Measurements from ENCODE around the gene PGP. TPM values are rescaled to one million over a fixed set of nuclear protein-coding genes. Genes with fewer than 3 reads are reported as not detected.

PGP gene
- polyA plus RNA-seq, 3 donors from 2014 or later: 10.4 to 18.4 (median 17.7) TPM

DNA sequence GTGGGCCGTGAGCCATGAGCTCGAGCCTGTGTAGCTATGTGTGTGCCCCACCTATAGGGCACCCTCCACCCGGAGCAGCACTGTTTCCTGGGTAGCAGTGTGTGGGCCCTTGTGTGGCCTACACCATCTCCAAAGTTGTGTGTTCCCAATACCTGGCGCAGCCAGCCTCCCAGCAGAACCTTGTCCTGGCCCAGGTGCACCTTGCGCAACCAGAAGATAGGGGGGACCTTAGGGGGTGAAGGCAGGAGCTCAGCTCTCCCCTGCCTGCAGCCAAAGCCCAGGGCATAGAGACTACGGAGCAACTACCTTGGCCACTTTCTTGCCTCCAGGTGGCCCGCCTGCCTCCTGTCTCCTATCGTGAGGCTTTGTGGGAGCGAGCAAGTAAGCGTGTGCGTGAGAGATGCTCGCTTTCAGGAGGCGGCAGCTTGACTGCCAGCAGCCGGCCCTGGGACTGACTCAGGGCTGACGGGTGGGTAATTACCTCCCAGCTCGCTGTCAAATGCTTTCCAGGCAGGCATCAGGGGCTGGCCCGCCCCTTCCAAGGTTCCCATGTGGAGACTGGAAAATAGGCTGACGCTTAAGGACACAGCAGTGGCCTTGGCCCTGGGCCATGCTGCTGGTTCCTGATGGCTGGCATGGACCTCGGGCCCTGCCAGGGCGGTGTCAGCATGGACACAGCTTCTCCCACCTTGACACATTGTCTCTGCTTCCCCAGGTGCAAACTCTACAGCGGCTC lies 40.1 kb downstream of the PGP start:
- no peak for DNase-seq
- Mint-ChIP-seq H3K27ac (no peak overlapping the region), H3K27me3 (ENCODE audit: low read depth in 3 of 3) (no peaks in the 10 kb centered on the region), H3K4me1 (no peaks in the 10 kb centered on the region), H3K36me3 (no peaks in the 10 kb centered on the region), H3K9me3 (no peaks in the 10 kb centered on the region), H3K4me3 (no peak overlapping the region)

GRCh38 chr16:2173916-2174315 lies 40.7 kb downstream of the PGP start:
- no peaks in the 10 kb centered on the region for H3K9me3 Mint-ChIP-seq
- H3K36me3 Mint-ChIP-seq: no peaks in the 10 kb centered on the region
- no peak overlapping the region for H3K27ac Mint-ChIP-seq
- H3K27me3 Mint-ChIP-seq (ENCODE audit: low read depth in 3 of 3): no peaks in the 10 kb centered on the region
- DNase-seq: no peak
- no peak overlapping the region for H3K4me3 Mint-ChIP-seq
- H3K4me1 Mint-ChIP-seq: no peaks in the 10 kb centered on the region

- no peaks in the 10 kb centered on the region for H3K27me3 Mint-ChIP-seq (ENCODE audit: low read depth in 3 of 3)
- H3K9me3 Mint-ChIP-seq: no peaks in the 10 kb centered on the region
- no peak overlapping the region for H3K27ac Mint-ChIP-seq
- H3K4me1 Mint-ChIP-seq: no peaks in the 10 kb centered on the region
- DNase-seq: no peak
- no peak overlapping the region for H3K4me3 Mint-ChIP-seq
- H3K36me3 Mint-ChIP-seq: no peaks in the 10 kb centered on the region
These were observed 41.3 kb downstream of the PGP start for GRCh38 chr16:2173366-2173765.

GRCh38 chr16:2172688-2173335 lies 41.8 kb downstream of the PGP start:
- no peaks in the 10 kb centered on the region for H3K4me1 Mint-ChIP-seq
- no peak overlapping the region for H3K4me3 Mint-ChIP-seq
- H3K27me3 Mint-ChIP-seq (ENCODE audit: low read depth in 3 of 3): no peaks in the 10 kb centered on the region
- no peak overlapping the region for H3K27ac Mint-ChIP-seq
- no peaks in the 10 kb centered on the region for H3K36me3 Mint-ChIP-seq
- no peaks in the 10 kb centered on the region for H3K9me3 Mint-ChIP-seq
- DNase-seq: no peak

- Mint-ChIP-seq H3K36me3 (no peaks in the 10 kb centered on the region), H3K27ac (no peak overlapping the region), H3K9me3 (no peaks in the 10 kb centered on the region), H3K27me3 (ENCODE audit: low read depth in 3 of 3) (no peaks in the 10 kb centered on the region), H3K4me1 (no peaks in the 10 kb centered on the region), H3K4me3 (no peak overlapping the region)
- DNase-seq: no peak
These were observed 43.0 kb downstream of the PGP start for GRCh38 chr16:2171601-2172178.

DNA sequence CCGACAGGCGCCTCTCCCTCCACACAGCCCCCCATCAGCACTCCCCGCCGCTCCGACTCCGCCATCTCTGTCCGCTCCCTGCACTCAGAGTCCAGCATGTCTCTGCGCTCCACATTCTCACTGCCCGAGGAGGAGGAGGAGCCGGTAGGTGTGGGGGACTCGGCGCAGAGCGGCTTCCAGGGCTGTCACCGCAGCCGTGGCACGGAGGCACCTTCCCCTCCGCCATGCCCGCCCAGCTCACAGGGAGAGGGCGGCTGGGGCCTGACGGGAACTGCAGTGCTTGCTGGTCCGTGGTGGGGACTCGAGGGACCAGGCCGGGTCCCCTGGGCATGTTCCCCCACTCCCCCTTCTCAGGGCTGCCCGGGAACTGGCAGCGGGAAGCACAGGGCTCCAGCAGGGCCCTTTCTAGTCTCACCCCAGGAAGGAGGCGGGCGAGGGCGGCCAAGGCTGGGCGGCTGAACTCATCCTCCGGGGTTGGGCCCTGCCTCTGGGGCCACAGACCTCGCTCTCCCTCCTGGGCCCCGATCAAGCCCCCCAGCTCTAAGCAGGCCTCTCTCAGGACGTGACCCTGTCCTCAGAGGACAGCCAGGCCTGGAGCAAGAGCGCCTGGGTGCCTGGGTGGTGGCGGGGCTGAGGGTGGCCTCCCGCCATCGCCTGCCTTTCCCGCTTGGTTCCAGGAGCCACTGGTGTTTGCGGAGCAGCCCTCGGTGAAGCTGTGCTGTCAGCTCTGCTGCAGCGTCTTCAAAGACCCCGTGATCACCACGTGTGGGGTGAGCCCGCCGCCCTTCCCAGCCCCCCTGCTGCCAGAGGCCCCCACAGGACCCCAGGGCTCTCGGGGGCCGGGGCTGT lies 43.8 kb downstream of the PGP start:
- no peak overlapping the region for H3K4me3 Mint-ChIP-seq
- no peak overlapping the region for H3K27ac Mint-ChIP-seq
- no peaks in the 10 kb centered on the region for H3K4me1 Mint-ChIP-seq
- H3K9me3 Mint-ChIP-seq: no peaks in the 10 kb centered on the region
- no peaks in the 10 kb centered on the region for H3K27me3 Mint-ChIP-seq (ENCODE audit: low read depth in 3 of 3)
- no peaks in the 10 kb centered on the region for H3K36me3 Mint-ChIP-seq
- DNase-seq: no peak

DNA sequence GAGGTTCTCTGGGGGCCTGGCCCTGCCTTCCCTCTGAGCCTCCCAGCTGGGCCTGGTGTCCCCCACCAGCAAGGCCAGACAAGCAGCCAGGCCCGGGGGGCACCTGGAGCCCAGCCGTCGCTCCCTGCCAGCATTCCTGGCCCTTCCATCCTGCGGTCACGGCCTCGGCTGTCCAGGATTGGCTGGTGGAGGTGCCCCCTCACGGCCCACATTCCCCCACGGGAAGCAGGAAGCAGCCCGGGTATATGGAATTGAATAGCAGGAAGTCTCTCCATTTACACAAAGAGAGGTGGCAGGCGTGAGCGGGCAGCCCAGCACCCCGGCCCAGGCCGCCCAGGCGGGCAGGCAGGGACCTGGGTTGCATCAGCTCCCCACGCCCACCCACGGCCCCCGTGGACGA lies 44.6 kb downstream of the PGP start:
- no peak for DNase-seq
- Mint-ChIP-seq H3K27ac (no peak overlapping the region), H3K36me3 (no peaks in the 10 kb centered on the region), H3K9me3 (no peaks in the 10 kb centered on the region), H3K4me3 (no peak overlapping the region), H3K27me3 (ENCODE audit: low read depth in 3 of 3) (no peaks in the 10 kb centered on the region), H3K4me1 (no peaks in the 10 kb centered on the region)

GRCh38 chr16:2167068-2167638 lies 47.5 kb downstream of the PGP start:
- Mint-ChIP-seq H3K4me1 (no peaks in the 10 kb centered on the region), H3K27me3 (ENCODE audit: low read depth in 3 of 3) (no peaks in the 10 kb centered on the region), H3K9me3 (no peaks in the 10 kb centered on the region), H3K36me3 (no peaks in the 10 kb centered on the region), H3K4me3 (no peak overlapping the region), H3K27ac (no peak overlapping the region)
- DNase-seq: no peak

DNA sequence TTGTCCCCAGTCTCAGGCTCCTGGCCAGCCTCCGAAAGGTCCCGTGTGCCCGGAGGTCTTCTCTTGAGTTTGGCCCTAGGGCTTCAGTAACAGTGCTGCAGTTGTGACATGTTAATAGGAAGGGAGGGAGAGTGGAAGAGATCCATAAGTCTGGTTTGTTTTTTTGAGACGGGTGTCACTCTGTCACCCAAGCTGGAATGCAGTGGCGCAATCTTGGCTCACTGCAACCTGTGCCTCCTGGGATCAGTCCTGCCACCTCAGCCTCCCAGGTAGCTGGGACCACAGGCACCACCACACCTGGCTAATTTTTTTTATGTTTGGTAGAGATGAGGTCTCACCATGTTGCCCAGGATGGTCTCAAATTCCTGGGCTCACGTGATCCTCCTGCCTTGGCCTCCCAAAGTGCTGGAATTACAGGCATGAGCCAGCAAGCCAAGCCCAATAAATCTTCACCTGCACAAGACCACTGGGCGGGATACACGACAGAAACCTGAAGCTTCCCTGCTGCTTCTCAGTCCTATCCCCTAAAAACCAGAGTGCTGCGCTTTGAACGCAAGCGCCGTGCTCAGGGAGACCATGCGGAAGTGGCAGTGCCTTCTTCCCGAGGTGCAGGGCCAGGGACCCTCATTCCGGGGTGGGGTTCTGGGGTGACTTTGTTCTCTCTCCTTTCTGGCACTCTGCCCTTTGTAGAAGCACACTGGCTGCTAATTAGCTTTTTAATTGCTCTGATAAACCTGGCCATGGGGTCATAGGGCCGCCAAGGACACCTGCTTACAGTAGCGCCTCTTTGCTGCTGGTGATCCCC lies 48.2 kb downstream of the PGP start:
- peaks cover 0 to 1% (median 0%) of the 10 kb centered on the region in 3 donors for H3K27me3 Mint-ChIP-seq (ENCODE audit: low read depth in 3 of 3)
- no peaks in the 10 kb centered on the region for H3K9me3 Mint-ChIP-seq
- DNase-seq: no peak
- no peaks in the 10 kb centered on the region for H3K4me1 Mint-ChIP-seq
- peak overlapping the region in 2 of 6 donors; percentile 17 to 55 for H3K27ac Mint-ChIP-seq
- H3K36me3 Mint-ChIP-seq: no peaks in the 10 kb centered on the region
- no peak overlapping the region for H3K4me3 Mint-ChIP-seq

GRCh38 chr16:2165861-2166260 lies 48.8 kb downstream of the PGP start:
- Mint-ChIP-seq H3K27me3 (ENCODE audit: low read depth in 3 of 3) (peaks cover 0 to 1% (median 0%) of the 10 kb centered on the region in 3 donors), H3K4me3 (no peak overlapping the region), H3K27ac (peak overlapping the region in 2 of 6 donors; percentile 14 to 55), H3K9me3 (no peaks in the 10 kb centered on the region), H3K36me3 (no peaks in the 10 kb centered on the region), H3K4me1 (no peaks in the 10 kb centered on the region)
- DNase-seq: no peak

DNA sequence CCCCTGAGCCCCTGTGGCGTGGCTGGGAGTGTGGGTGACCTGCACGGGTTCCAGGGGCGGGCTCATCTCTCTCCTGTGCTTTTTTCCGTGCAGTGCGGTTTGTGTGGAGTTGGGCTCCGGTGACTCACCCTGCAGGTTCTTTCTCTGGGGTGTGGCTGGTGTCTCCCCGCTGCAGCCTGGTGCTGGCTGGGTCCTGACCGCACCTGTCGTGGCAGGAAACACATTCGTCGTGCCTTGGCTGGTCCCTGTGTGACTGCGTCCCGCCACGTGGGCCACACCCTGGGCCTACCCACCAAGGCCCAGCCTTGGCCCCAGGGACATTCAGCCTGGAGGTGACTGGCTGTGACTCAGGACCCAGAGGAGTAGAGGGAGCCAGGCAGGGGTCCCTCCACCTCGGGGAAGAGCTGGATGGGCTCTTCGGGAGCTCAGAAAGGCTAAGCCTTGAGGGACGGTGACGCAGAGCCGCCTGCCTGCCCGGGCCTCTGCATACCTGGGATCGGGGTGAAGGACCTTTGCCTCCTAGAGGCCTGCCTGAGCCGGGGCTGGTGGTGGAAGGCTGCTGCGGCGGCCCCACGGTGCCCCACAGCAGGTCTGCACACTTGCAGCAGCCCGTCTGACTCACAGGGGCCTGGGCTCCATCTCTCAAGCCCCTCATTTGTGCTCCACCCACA lies 51.3 kb downstream of the PGP start:
- H3K4me3 Mint-ChIP-seq: no peak overlapping the region
- peaks cover 0 to 1% (median 1%) of the 10 kb centered on the region in 3 donors for H3K27me3 Mint-ChIP-seq (ENCODE audit: low read depth in 3 of 3)
- peaks cover 4 to 6% of the 10 kb centered on the region in 2 donors for H3K4me1 Mint-ChIP-seq
- no peaks in the 10 kb centered on the region for H3K36me3 Mint-ChIP-seq
- H3K27ac Mint-ChIP-seq: peak overlapping the region in 2 of 6 donors; percentile 17 to 29
- H3K9me3 Mint-ChIP-seq: no peaks in the 10 kb centered on the region
- no peak for DNase-seq

GRCh38 chr16:2162676-2163118 lies 51.9 kb downstream of the PGP start:
- H3K27me3 Mint-ChIP-seq (ENCODE audit: low read depth in 3 of 3): peaks cover 0 to 1% (median 1%) of the 10 kb centered on the region in 3 donors
- H3K4me1 Mint-ChIP-seq: peaks cover 4 to 6% of the 10 kb centered on the region in 2 donors
- H3K4me3 Mint-ChIP-seq: no peak overlapping the region
- no peak overlapping the region for H3K27ac Mint-ChIP-seq
- no peak for DNase-seq
- no peaks in the 10 kb centered on the region for H3K36me3 Mint-ChIP-seq
- H3K9me3 Mint-ChIP-seq: no peaks in the 10 kb centered on the region
